NB4 (cell line): ENCODE data around the gene GTF2F2.

Experiments
- CTCF ChIP-seq: IDR thresholded peaks from one replicate; pipeline ENCODE4 v1.5.1; 2012; ENCODE audit warnings: low read depth, low read length
- MAX ChIP-seq: IDR thresholded peaks from 2 replicates; pipeline ENCODE4 v1.6.1; 2011; ENCODE audit warnings: low read depth, low read length
- MYC ChIP-seq: IDR thresholded peaks from 2 replicates; pipeline ENCODE4 v1.6.1; 2011; ENCODE audit warnings: low read depth, low read length
- POLR2A ChIP-seq: IDR thresholded peaks from 2 replicates; pipeline ENCODE4 v1.6.1; 2011; ENCODE audit warnings: mild to moderate bottlenecking; ENCODE audit not compliant: insufficient read length; ENCODE audit errors: extremely low read depth

GRCh38 chr13:45174478-45174877 lies 54.2 kb downstream of the GTF2F2 start:
- TF ChIP-seq CTCF = no peak
- TF ChIP-seq POLR2A = no peak
- TF ChIP-seq MYC = no peak
- no peak for TF ChIP-seq MAX
